ENCODE data around the gene WDFY2. TPM values are rescaled to one million over a fixed set of nuclear protein-coding genes. Genes with fewer than 3 reads are reported as not detected.

The WDFY2 gene
- total RNA-seq, 4 donors from 2014 or later: 12.9 to 23.2 (median 17.1) TPM

- no peak for DNase-seq (ENCODE audit: low spot score in 2 of 2)
- TF ChIP-seq EP300 (IDR thresholded peaks at IDR 0.05) (no peak), POLR2A (IDR thresholded peaks at IDR 0.05) (no peak)
- TF ChIP-seq, protein P1, sequence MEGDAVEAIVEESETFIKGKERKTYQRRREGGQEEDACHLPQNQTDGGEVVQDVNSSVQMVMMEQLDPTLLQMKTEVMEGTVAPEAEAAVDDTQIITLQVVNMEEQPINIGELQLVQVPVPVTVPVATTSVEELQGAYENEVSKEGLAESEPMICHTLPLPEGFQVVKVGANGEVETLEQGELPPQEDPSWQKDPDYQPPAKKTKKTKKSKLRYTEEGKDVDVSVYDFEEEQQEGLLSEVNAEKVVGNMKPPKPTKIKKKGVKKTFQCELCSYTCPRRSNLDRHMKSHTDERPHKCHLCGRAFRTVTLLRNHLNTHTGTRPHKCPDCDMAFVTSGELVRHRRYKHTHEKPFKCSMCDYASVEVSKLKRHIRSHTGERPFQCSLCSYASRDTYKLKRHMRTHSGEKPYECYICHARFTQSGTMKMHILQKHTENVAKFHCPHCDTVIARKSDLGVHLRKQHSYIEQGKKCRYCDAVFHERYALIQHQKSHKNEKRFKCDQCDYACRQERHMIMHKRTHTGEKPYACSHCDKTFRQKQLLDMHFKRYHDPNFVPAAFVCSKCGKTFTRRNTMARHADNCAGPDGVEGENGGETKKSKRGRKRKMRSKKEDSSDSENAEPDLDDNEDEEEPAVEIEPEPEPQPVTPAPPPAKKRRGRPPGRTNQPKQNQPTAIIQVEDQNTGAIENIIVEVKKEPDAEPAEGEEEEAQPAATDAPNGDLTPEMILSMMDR (IDR thresholded peaks at IDR 0.05): no peak
- WGBS, 2 donors: 76 to 79% methylated on average over 11 of the region's 11 CpGs
- Histone ChIP-seq H3K27ac (no peak overlapping the region), H3K36me3 (no peaks in the 10 kb centered on the region), H3K4me3 (no peak overlapping the region), H3K4me1 (peaks cover 0 to 20% (median 3%) of the 10 kb centered on the region in 4 donors), H3K27me3 (no peaks in the 10 kb centered on the region), H3K9me3 (no peaks in the 10 kb centered on the region)
Measured at GRCh38 chr13:51815848-51816247, 231.6 kb downstream of the WDFY2 start.

GRCh38 chr13:51816604-51817249 lies 232.5 kb downstream of the WDFY2 start:
- 80 to 85% methylated on average over 19 of the region's 19 CpGs for WGBS, 2 donors

More at GRCh38 chr13:51816604-51817249, 232.5 kb downstream of the WDFY2 start:
- no peaks in the 10 kb centered on the region for H3K9me3 ChIP-seq
- no peaks in the 10 kb centered on the region for H3K36me3 ChIP-seq
- no peaks in the 10 kb centered on the region for H3K27me3 ChIP-seq
- peaks cover 0 to 20% (median 3%) of the 10 kb centered on the region in 4 donors for H3K4me1 ChIP-seq
- no peak overlapping the region for H3K27ac ChIP-seq
- no peak overlapping the region for H3K4me3 ChIP-seq
- no peak for TF ChIP-seq EP300 (IDR thresholded peaks at IDR 0.05)
- no peak for TF ChIP-seq POLR2A (IDR thresholded peaks at IDR 0.05)
- TF ChIP-seq, protein P1 (IDR thresholded peaks at IDR 0.05): no peak
- DNase-seq (ENCODE audit: low spot score in 2 of 2): no peak

Small RNA genes lying within 50 kb of the gene (small RNA-seq; reads per million reads assigned to genes)
- gene MIR4703 (not detected), gene RN7SL413P (not detected), gene RNU6-65P (not detected), gene RNY1P6 (not detected)

Other genes starting within 250 kb of the WDFY2 start
- under 1 TPM in 2 of 4 donors, not detected in 2; 0.20 to 0.87 TPM for gene SERPINE3, start 244.8 kb upstream of the WDFY2 start, total RNA-seq
- gene INTS6, start 131.4 kb upstream of the WDFY2 start, total RNA-seq: 10 to 100 TPM; 30.8 to 60.1 (median 45.5) TPM
- gene DHRS12, start 219.7 kb downstream of the WDFY2 start, total RNA-seq: 10 to 100 TPM; 12.3 to 19.5 (median 16.7) TPM

Data from tibial nerve (tissue), 4 donors.